Panc1 (cell line): Measurements from ENCODE around the gene ATXN7L1.

ENCODE experiments used
- CTCF ChIP-seq: fragments of 450-650 bp; IDR thresholded peaks from 2 replicates; pipeline ENCODE4 v1.5.1; 2017; ENCODE audit warnings: mild to moderate bottlenecking
- POLR2AphosphoS5 ChIP-seq: IDR thresholded peaks from 2 replicates; pipeline ENCODE4 v1.6.1; 2012; ENCODE audit warnings: mild to moderate bottlenecking, low read depth, low read length, moderate library complexity
- REST ChIP-seq, 2 experiments: IDR thresholded peaks; 2 replicates each; pipeline ENCODE4 v1.6.1; 2011 to 2012; ENCODE audit warnings: low read depth in 2 of 2, control low read depth in 1 of 2, low read length in 1 of 2, mild to moderate bottlenecking in 1 of 2, moderate library complexity in 1 of 2; ENCODE audit not compliant: insufficient read depth in 1 of 2
- SIN3A ChIP-seq: IDR thresholded peaks from 2 replicates; pipeline ENCODE4 v1.6.1; 2012; ENCODE audit warnings: low read depth, mild to moderate bottlenecking, low read length, moderate library complexity, borderline replicate concordance; ENCODE audit not compliant: insufficient read depth
- TCF7L2 ChIP-seq: IDR thresholded peaks from 2 replicates; pipeline ENCODE4 v1.6.1; 2011; ENCODE audit warnings: mild to moderate bottlenecking, low read depth, low read length, inconsistent platforms

GRCh38 chr7:105806592-105807447, 69.6 kb downstream of the ATXN7L1 start:
- TF ChIP-seq CTCF, result no peak
- TF ChIP-seq POLR2AphosphoS5, result no peak
- TF ChIP-seq REST (IDR thresholded peaks at IDR 0.05; ENCODE audit: insufficient read depth in 1 of 2, low read depth in 2 of 2, low read length in 1 of 2), result no peak
- no peak for TF ChIP-seq SIN3A
- TF ChIP-seq TCF7L2, result no peak
